Loucy (cell line): Measurements from ENCODE around the gene GALNT18.

ENCODE experiments used
- H2AFZ ChIP-seq: fragments of 200-600 bp; sonication (generic); 2 replicates; pipeline ENCODE4 v1.6.0; 2016; ENCODE audit warnings: antibody characterized with exemption, mild to moderate bottlenecking, low read length, moderate library complexity
- H3F3A ChIP-seq: fragments of 200-600 bp; 2 replicates; pipeline ENCODE4 v1.6.0; 2016; ENCODE audit warnings: antibody characterized with exemption, low read depth, mild to moderate bottlenecking
- H3K27me3 ChIP-seq: fragments of 200-600 bp; sonication (generic); 2 replicates; pipeline ENCODE4 v1.6.1; 2014; ENCODE audit warnings: low read length, mild to moderate bottlenecking; ENCODE audit not compliant: insufficient read depth, poor library complexity, severe bottlenecking
- H3K36me3 ChIP-seq: fragments of 200-600 bp; sonication (generic); 2 replicates; pipeline ENCODE4 v1.6.1; 2016; ENCODE audit warnings: low read length; ENCODE audit not compliant: insufficient read depth
- H3K4me1 ChIP-seq: fragments of 200-600 bp; sonication (generic); 2 replicates; pipeline ENCODE4 v1.5.1; 2014; ENCODE audit warnings: low read length, mild to moderate bottlenecking; ENCODE audit not compliant: insufficient read depth, poor library complexity, severe bottlenecking
- H3K4me2 ChIP-seq: fragments of 200-600 bp; sonication (generic); 2 replicates; pipeline ENCODE4 v1.6.0; 2014; ENCODE audit warnings: antibody characterized with exemption, low read length, low read depth, mild to moderate bottlenecking; ENCODE audit not compliant: poor library complexity, severe bottlenecking
- H3K4me3 ChIP-seq: fragments of 200-600 bp; sonication (generic); 2 replicates; pipeline ENCODE4 v1.5.1; 2014; ENCODE audit warnings: low read length, mild to moderate bottlenecking, mixed read lengths; ENCODE audit not compliant: poor library complexity, severe bottlenecking
- H3K79me2 ChIP-seq: fragments of 200-600 bp; sonication (generic); 2 replicates; pipeline ENCODE4 v1.6.1; 2014; ENCODE audit warnings: low read length; ENCODE audit not compliant: insufficient read depth
- H3K9ac ChIP-seq: fragments of 200-600 bp; sonication (generic); 2 replicates; pipeline ENCODE4 v1.6.0; 2014; ENCODE audit warnings: mild to moderate bottlenecking, low read depth, low read length, moderate library complexity; ENCODE audit not compliant: poor library complexity, severe bottlenecking
- H3K9me2 ChIP-seq: fragments of 200-600 bp; sonication (generic); replicated peaks from 2 replicates; pipeline ENCODE4 v1.6.1; 2016; ENCODE audit warnings: low read depth, low read length, mixed read lengths
- H3K9me3 ChIP-seq: fragments of 200-600 bp; sonication (generic); 2 replicates; pipeline ENCODE4 v1.6.1; 2014; ENCODE audit warnings: mild to moderate bottlenecking, antibody characterized with exemption, low read length, low read depth; ENCODE audit not compliant: insufficient read depth
- H4K20me1 ChIP-seq: fragments of 200-600 bp; sonication (generic); 2 replicates; pipeline ENCODE4 v1.6.0; 2014; ENCODE audit warnings: antibody characterized with exemption, low read length, mild to moderate bottlenecking; ENCODE audit not compliant: insufficient read depth, poor library complexity, severe bottlenecking
- EZH2phosphoT487 ChIP-seq: fragments of 200-600 bp; IDR thresholded peaks from 2 replicates; pipeline ENCODE4 v1.6.1; 2018; ENCODE audit warnings: antibody characterized with exemption, mild to moderate bottlenecking, moderate library complexity, borderline replicate concordance
- TF ChIP-seq, protein P1 (sequence below): fragments of 200-600 bp; sonication (generic); conservative IDR thresholded peaks from 2 replicates; pipeline ENCODE4 v1.5.1; 2014; ENCODE audit warnings: mild to moderate bottlenecking, antibody characterized with exemption, low read length

Gene GALNT18

DNA sequence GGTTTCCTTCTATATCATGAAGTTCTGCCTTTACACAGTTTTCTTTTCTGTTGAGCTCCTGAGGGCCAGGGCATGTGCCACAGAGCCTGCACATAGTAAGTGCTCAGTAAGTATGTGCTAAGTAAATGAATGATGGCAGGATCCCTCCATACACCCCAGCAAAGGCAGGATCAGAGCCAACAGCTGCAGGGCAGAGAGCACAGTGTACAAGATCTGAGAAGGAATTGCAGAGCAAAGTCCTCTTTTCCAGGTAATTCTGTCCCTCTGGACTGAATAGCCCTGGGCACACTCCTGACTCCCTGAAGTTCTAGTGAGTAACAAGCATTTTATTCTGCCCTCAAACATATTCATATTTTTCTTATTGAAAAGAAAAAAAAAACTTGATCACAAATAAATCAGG lies 117.7 kb downstream of the GALNT18 start:
- H3F3A ChIP-seq, result no peaks in the 10 kb centered on the region
- no peaks in the 10 kb centered on the region for H3K4me1 ChIP-seq
- TF ChIP-seq, protein P1, sequence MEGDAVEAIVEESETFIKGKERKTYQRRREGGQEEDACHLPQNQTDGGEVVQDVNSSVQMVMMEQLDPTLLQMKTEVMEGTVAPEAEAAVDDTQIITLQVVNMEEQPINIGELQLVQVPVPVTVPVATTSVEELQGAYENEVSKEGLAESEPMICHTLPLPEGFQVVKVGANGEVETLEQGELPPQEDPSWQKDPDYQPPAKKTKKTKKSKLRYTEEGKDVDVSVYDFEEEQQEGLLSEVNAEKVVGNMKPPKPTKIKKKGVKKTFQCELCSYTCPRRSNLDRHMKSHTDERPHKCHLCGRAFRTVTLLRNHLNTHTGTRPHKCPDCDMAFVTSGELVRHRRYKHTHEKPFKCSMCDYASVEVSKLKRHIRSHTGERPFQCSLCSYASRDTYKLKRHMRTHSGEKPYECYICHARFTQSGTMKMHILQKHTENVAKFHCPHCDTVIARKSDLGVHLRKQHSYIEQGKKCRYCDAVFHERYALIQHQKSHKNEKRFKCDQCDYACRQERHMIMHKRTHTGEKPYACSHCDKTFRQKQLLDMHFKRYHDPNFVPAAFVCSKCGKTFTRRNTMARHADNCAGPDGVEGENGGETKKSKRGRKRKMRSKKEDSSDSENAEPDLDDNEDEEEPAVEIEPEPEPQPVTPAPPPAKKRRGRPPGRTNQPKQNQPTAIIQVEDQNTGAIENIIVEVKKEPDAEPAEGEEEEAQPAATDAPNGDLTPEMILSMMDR, result no peak
- no peak for TF ChIP-seq EZH2phosphoT487
- no peak overlapping the region for H3K4me3 ChIP-seq
- H3K4me2 ChIP-seq, result no peak overlapping the region
- H3K9ac ChIP-seq, result no peak overlapping the region
- H3K9me2 ChIP-seq, result no peaks in the 10 kb centered on the region
- no peak overlapping the region for H2AFZ ChIP-seq
- H3K36me3 ChIP-seq, result no peaks in the 10 kb centered on the region
- H3K79me2 ChIP-seq, result no peaks in the 10 kb centered on the region
- no peaks in the 10 kb centered on the region for H3K9me3 ChIP-seq
- no peaks in the 10 kb centered on the region for H4K20me1 ChIP-seq
- no peaks in the 10 kb centered on the region for H3K27me3 ChIP-seq

DNA sequence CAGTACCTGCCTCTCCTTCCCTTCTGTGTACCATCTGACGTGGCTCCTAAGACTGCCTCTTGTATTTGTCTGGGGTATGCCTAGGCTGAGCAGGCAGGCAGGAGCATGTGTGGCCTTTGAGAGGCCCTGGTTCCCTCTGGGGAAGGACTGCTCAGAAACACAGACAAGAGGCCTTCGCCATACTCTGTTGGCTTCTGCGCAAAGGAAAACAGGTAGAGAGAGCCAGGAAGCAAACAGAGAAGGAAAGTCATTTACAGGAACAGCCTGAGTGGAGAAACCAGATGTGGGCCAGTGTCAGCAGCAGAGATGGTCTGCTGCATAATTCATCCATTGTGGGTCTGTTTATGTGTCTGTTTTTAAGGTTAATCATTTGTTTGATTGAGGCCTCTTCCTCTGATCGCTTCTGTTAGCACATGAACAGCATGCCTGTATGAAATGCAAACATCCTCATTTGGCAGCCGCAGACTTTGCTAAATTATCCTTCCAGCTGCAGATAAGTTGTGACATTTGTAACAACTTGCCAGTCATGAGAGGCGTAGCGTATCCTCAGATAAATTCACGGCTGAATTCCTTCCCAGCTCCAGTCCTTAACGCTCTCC lies 119.4 kb downstream of the GALNT18 start:
- Histone ChIP-seq H3K9ac (no peak overlapping the region), H3K79me2 (no peaks in the 10 kb centered on the region), H3F3A (no peaks in the 10 kb centered on the region), H2AFZ (0 out of 2 replicates have a peak overlapping the region, but pooled peaks have one; percentile 26), H3K9me2 (no peaks in the 10 kb centered on the region), H3K27me3 (no peaks in the 10 kb centered on the region), H3K4me3 (no peak overlapping the region), H4K20me1 (no peaks in the 10 kb centered on the region), H3K4me1 (no peaks in the 10 kb centered on the region), H3K36me3 (no peaks in the 10 kb centered on the region), H3K9me3 (no peaks in the 10 kb centered on the region), H3K4me2 (no peak overlapping the region)
- TF ChIP-seq EZH2phosphoT487, result no peak
- TF ChIP-seq, protein P1, result no peak

DNA sequence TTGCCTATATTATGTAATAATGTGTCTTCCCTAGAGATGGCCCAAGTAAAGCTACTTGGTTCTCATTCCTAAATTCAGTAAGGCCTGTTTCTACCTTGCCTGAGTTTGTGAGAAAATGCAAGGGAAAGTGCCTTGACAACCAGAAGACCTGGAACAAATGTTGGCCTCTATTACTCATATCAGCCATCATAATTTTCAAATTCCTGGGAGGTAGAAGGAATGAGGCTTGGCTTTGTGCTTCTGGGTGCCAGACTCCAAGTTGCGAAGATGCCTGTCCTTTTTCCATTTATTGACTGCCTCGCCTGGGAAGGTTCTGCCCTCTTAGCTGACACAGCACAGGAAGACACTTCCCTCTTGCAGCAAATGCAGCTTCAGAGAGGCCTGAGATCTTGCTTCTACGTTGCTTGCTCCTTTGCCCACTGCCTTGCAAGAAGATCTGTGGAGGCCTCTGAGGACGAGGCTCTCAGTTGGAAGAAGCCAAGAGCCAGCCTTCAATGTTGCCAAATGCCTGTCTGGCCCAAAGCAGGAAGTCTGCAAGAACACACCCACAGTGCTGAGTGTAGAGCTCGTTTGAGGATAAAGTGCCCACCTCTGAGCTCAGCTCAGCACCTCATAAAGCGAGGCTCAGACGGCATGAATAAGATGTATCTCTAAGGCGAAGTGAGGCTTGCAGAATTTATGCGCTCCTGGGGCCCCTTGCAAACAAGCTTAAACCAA lies 120.1 kb downstream of the GALNT18 start:
- TF ChIP-seq, protein P1, result no peak
- no peak for TF ChIP-seq EZH2phosphoT487
- Histone ChIP-seq H3F3A (no peaks in the 10 kb centered on the region), H4K20me1 (no peaks in the 10 kb centered on the region), H3K4me2 (no peak overlapping the region), H3K27me3 (no peaks in the 10 kb centered on the region), H3K9me2 (no peaks in the 10 kb centered on the region), H3K4me1 (no peaks in the 10 kb centered on the region), H3K36me3 (no peaks in the 10 kb centered on the region), H3K4me3 (no peak overlapping the region), H3K9me3 (no peaks in the 10 kb centered on the region), H3K9ac (no peak overlapping the region), H3K79me2 (no peaks in the 10 kb centered on the region), H2AFZ (0 out of 2 replicates have a peak overlapping the region, but pooled peaks have one; percentile 26)
